Iris pigment epithelial cell (primary cell): ENCODE data around the gene NBDY.
"Not testable (repeated sequence)": the region's sequence is repeated elsewhere in the genome, so short reads cannot be mapped to it uniquely, and the experiment has no call there.

Experiments used
- DNase-seq: peaks from one replicate; pipeline ENCODE4 v3.0.0-alpha.2; 2011; ENCODE audit warnings: low read depth

The NBDY gene

DNA sequence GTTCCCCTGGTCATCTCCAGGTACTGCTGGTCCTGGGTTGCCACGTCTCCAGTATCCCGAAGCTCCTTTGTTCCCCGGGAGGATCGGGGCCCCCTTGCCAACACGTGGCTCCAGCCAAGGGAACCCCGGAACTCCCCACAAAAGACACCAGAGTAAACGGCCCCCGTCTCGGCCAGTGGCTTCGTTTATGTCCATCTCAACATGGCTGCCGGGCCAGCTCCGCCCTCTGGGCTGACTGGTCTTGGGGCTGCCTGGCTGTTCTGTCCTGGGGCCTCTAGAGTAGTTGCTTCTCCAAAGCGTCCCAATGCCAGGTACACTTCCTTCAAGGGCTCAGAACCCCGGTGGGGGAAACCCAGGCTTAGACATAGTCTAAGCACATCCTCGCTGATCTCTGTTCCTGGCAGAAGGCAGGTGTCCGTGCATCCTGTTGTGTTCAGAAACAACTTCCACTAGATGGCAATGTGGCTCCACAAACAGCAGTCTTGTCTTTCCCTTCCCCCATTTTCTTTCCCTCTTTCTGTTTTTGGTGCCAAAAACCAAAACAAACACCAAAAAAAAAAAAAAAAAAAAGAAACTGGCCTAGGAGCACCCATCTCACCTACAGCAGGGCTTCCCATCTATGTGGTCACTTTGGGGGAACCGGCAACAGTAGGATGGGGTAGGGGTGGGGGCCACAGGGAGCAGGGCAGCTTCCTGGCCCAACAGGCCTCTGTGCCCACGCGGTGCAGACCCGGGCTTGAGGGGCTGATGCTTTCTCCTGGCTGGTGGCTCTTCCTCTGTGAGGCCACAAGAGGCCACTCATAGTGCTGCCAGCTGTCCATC lies 35.3 kb downstream of the NBDY start:
- DNase-seq, result peak; percentile 79

DNA sequence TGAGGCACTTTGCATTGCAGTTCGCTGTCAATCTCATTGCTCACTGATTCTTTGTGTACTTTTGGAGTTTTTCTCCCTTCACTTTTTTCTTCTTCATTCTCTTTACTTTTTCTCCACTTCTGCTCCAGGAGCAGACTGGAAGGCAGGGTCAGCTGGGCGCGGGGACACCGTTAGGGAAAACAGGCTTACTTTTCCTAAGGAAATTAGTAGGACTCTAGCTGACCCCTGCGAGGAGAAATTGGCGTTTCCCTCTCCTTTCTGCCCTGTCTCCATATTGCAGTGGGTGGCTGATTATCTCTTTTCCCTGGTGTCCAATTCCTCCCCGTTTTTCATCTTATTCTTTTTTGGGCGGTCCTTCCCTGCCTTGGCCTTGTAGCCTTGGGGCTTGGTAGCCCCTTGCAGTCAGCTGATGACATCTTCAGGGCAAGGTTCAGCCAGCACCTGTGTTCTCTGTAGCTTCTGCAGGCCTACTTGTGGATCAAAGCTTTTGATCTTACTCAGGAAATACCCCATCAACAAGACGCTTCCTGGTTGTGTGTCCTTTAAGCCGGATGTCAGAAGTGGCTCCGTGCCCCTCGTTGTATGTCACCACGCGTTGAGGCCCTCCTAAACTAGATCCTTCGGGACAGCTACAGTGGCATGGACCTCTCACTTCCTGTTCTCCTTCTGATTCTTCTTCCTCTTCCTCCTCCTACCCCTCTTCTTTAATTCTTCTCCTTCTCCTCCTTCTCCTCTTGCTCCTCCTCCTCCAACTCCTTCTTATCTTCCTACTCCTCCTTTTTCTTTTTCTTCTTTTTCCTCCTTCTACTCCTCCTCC lies 36.1 kb downstream of the NBDY start:
- DNase-seq, result no peak

DNA sequence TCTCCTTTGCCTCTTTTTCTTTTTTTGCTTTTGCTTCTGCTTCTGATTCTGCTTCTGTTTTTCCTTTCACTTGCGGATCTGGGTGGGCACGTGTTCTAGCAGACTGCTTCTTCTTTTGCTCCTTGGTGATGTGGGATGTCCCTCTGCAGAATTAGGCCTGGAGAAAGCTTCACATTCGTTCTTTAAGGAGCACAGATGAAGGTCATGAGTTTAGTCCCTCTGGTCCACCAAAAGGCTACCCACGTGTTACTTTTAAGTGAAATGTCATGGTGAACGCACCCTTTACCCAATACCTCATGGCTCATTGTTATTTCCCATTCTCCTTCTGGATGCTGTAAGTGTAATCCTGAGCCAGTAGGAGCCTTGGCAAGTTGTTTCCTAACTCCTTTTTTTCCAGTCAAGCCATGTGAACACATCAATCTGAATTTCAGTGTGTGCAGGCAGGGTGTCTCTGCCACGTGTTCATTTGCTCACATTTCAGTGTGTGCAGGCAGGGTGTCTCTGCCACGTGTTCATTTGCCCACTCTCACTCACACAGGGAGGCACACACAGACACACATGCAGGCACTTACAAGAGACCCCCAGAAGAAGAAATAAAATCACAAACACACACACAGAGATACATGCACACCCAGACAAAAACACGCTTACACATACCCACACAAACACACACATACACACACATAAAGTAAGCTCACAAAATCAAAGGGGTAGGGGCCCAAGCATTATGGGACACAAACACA lies 36.9 kb downstream of the NBDY start:
- no peak for DNase-seq

DNA sequence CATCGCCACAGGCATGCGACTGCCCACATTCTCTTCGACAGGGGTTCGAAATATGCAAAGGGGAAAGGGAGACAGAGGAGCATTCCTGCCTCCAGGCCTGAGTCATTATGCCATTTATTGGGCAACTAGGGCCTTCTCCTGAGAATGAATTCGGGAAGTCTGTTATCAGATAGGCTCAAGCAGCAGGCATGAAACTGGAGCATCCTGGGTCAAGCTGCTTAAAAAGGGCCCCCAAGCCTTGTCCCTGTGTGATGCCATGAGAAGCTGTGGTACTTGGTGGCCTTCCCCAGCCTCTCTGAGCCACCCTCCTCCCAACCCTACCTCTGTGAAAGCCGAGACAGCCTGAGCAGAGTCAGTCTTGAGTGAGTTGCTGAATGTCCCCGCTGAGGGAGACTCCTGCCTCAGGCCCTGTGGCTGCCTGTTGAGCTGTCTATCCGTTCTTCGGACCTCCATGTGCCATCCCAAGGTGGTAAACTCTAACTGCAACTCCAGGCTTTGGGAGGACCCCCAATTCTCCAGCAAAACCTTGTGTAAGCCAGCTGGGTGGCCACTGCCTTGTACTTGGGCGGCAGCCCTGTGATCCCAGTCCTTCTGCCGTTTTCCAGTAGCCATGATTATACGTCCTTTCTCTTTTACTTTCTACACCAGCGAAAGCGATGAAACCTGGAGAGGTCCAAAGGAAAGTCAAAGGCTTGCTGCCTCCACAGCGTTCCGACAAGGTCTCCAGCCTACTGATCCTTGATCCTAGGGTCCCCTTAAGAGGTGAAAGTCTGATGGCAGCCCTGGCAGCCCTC lies 37.7 kb downstream of the NBDY start:
- DNase-seq, result peak; percentile 46

DNA sequence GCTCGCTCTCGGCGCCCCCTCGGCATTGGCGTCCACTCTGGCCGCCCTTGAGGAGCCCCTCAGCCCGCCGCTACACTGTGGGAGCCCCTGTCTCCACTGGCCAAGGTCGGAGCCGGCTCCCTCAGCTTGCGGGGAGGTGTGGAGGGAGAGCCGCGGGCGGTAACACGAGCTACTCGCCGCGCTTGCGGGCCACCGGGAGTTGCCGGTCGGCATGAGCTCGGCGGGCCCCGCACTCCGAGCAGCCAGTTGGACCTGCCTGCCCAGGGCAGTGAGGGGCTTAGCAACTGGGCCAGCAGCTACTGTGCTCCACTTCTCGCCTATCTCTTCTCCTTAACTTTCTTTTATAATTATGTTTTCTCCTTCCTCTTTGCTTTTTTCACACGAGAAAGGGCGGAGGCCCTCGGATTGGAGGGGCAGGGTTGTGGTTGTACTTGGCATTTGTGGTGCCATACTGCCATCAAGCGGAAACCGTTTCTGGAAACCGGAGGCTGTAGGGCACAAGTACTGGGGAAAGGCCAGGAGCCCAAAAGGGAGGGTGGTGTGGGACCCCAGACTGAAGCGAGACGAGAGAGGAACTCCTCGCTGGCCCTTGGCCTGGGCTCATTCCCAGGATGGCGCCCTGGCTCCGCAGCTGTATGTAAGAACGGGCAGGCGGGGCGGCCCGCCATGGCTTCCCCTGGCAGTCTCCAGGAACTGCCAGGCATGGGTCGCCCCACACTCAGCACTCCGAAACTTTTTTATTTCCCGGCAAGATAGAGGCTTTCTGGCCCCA lies 38.5 kb downstream of the NBDY start:
- DNase-seq, result not testable (repeated sequence)

DNA sequence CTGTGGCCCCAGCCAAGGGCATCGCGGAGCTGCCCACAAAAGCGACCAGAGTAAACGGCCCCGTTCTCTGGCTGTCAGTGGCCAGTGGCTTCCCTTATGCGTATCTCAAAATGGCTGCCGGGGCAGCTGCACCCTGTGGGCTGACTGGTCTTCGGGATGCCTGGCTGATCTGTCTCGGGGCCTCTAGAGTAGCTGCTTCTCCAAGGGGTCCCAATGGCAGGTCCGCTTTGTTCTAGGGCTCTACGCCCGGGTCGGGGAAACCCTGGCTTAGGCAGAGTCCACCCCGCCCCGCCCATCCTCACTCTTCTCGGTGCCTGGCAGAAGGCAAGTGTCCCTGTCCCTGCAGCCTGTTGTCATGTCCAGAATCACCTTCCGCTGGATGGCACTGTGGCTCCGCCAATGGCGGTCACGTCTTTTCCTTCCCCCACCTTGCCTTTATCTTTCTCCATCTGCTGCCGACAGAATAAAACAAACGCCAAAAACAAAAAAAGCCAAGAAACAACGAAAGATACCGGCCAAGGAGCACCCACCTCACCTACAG lies 39.1 kb downstream of the NBDY start:
- not testable (repeated sequence) for DNase-seq

DNA sequence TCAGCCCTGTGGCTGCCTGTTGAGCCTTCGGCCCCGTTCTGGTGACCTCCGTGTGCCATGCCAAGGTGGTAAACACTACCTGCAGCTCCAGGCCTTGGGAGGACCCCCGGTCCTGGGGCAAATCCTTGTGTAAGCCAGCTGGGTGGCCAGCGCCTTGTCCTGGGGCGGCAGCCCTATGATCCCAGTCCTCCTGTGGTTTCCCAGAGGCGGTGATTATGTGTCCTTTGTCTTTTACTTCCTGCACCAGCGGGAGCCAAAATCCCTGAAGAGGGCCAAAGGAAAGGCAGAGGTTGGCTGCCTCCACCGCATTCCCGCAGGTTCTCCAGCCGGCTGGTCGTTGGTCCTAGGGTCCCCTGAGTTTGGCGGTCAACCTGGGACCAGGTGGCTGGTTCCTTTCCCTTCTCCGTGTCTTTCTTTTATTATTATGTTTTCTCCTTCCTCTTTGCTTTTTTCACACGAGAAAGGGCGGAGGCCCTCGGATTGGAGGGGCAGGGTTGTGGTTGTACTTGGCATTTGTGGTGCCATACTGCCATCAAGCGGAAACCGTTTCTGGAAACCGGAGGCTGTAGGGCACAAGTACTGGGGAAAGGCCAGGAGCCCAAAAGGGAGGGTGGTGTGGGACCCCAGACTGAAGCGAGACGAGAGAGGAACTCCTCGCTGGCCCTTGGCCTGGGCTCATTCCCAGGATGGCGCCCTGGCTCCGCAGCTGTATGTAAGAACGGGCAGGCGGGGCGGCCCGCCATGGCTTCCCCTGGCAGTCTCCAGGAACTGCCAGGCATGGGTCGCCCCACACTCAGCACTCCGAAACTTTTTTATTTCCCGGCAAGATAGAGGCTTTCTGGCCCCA lies 43.9 kb downstream of the NBDY start:
- not testable (repeated sequence) for DNase-seq

DNA sequence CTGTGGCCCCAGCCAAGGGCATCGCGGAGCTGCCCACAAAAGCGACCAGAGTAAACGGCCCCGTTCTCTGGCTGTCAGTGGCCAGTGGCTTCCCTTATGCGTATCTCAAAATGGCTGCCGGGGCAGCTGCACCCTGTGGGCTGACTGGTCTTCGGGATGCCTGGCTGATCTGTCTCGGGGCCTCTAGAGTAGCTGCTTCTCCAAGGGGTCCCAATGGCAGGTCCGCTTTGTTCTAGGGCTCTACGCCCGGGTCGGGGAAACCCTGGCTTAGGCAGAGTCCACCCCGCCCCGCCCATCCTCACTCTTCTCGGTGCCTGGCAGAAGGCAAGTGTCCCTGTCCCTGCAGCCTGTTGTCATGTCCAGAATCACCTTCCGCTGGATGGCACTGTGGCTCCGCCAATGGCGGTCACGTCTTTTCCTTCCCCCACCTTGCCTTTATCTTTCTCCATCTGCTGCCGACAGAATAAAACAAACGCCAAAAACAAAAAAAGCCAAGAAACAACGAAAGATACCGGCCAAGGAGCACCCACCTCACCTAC lies 44.5 kb downstream of the NBDY start:
- DNase-seq, result not testable (repeated sequence)

DNA sequence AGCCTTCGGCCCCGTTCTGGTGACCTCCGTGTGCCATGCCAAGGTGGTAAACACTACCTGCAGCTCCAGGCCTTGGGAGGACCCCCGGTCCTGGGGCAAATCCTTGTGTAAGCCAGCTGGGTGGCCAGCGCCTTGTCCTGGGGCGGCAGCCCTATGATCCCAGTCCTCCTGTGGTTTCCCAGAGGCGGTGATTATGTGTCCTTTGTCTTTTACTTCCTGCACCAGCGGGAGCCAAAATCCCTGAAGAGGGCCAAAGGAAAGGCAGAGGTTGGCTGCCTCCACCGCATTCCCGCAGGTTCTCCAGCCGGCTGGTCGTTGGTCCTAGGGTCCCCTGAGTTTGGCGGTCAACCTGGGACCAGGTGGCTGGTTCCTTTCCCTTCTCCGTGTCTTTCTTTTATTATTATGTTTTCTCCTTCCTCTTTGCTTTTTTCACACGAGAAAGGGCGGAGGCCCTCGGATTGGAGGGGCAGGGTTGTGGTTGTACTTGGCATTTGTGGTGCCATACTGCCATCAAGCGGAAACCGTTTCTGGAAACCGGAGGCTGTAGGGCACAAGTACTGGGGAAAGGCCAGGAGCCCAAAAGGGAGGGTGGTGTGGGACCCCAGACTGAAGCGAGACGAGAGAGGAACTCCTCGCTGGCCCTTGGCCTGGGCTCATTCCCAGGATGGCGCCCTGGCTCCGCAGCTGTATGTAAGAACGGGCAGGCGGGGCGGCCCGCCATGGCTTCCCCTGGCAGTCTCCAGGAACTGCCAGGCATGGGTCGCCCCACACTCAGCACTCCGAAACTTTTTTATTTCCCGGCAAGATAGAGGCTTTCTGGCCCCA lies 49.3 kb downstream of the NBDY start:
- DNase-seq, result not testable (repeated sequence)

DNA sequence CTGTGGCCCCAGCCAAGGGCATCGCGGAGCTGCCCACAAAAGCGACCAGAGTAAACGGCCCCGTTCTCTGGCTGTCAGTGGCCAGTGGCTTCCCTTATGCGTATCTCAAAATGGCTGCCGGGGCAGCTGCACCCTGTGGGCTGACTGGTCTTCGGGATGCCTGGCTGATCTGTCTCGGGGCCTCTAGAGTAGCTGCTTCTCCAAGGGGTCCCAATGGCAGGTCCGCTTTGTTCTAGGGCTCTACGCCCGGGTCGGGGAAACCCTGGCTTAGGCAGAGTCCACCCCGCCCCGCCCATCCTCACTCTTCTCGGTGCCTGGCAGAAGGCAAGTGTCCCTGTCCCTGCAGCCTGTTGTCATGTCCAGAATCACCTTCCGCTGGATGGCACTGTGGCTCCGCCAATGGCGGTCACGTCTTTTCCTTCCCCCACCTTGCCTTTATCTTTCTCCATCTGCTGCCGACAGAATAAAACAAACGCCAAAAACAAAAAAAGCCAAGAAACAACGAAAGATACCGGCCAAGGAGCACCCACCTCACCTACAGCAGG lies 50.0 kb downstream of the NBDY start:
- not testable (repeated sequence) for DNase-seq

DNA sequence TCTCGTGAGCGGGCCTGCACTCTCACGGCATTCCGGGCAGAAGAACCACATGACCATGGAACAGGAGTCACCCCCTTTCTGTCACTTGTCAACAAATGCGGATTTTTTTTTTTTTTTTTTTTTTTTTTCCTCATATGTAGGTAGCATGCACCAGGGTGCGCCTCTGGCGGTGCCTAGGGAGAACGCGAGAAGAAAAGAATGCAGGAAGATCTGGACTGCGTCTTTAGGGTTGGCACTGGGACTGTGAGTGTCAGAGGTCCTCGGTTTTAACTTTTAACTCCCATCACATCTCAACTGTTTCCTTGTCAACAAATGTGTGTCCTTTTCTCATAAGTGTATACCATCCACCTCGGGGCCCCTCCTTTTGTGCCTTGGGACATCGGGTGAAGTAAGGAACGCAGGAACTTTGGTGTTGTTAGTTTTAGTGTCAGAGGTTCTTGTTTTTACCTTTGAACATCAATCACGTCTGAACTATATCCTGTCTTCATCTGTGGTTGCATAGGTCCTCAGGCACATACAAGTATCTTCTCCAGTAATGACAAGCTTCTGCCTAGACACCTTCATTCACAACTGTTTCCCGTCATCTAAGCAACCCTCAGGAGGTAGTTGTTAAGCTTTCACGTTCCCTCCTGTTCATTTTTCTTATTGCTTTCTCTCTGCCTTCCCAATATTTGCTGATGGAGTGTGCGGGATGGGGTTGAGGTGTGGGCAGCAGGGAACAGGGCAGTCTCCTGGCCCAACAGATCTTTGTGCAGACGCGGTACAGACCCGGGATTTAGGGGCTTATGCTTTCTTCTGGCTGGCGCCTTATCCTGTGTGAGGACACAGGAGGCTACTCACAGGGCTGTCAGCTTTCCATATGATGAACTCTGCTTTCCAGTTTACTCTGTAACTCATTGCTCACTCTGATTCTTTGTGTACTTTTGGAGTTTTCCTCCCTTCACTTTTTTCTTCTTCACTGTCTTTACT lies 51.9 kb downstream of the NBDY start:
- not testable (repeated sequence) for DNase-seq

DNA sequence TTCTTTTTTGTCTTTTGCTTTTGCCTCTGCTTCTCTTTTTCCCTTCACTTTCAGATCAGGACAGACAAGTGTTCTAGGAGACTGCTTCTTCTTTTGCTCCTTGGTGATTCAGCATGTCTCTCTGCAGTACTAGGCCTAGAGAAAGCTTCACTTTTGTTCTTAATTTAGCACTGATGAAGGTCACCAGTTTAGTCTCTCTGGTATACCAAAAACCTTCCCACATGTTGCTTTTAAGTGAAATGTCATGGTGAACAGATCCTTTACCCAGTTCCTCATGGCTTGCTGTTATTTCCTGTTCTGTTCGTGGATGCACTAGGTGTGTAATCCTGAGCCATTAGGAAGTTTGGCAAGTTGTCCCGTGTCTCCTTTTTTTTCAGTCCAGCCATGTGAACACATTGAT lies 53.3 kb downstream of the NBDY start:
- no peak for DNase-seq

DNA sequence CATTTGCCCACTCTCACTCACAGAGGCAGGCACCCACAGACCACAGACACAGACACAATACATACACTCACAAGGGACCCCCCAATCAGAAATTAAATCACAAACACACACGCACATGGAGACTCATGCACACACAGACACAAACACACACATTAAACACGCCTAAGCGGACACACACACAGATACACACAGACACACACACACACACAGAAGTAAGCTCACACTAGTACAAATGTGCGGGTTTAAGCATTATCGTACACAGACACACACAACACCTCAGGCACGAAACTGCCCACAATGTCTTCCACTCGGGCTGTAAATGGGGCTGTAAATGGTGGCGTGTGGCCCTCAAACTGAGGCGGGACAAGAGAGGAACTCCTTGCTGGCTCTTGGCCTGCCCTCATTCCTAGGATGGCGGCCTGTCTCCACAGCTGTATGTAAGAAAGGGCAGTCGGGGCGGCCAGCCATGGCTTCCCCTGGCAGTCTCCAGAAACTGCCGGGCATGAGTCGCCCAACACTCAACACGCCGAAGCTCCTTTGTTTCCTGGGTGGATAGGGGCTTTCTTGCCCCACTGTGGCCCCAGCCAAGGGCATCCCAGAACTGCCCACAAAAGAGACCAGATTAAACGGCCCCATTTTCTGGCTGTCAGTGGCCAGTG lies 53.9 kb downstream of the NBDY start:
- no peak for DNase-seq

DNA sequence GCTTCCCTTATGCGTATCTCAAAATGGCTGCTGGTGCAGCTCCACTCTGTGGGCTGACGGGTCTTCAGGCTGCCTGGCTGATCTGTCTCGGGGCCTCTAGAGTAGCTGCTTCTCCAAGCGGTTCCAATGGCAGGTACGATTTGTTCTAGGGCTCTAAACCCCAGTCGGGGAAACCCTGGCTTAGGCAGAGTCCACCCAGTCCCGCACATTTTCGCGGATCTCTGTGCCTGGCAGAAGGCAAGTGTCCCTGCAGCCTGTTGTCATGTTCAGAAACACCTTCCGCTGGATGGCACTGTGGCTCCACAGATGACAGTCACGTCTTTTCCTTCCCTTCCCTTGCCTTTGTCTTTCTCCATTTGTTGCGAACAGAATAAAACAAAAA lies 54.4 kb downstream of the NBDY start:
- peak; percentile 23 for DNase-seq

DNA sequence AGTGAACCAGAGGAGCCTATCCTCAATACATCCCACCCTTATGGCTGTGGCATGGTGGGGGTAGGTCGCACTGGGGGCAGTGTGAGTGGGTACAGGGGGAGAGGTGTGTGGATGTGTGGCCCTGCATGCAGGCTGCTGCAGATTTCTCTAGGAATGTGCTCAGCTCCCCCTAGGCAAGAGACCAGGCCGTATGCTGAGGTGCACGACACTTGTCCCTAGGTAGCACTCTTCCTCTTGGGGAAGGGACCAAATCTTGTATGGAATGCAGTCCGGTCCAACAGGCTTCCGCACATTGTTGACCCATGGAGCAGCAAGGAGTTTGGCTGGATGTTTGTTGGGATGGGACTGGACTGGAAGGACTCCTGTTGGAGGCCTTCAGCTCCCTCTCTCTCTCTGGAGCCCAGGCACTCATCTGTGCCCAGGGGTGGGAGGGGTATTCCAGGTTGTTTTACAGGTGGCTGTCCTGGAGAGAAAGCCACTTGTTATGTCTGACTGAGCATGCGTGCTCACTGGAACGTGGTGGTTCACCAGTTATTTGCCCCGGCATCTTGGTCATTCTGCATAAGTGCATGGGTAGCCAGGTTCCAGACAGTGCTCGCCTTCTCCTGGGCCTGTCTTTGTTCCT lies 55.1 kb downstream of the NBDY start:
- DNase-seq, result no peak

DNA sequence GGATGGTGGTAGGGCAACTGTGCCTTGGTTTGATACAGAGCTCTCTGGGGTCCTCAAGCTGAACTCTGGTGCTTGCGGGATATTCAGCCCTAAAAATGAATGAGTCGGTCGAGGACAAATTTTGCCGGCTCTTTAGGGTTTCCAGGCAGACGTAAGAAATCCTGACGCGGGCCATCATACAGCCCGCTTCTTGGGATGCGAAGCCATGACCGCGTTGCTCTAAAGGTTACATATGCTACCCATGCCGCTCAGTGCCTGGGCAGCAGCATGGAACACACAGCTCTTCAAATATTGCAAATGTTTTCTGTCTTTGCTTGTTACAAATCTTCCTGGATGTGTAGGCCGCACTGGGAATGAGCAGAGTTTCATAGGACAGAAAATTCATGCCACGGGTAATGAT lies 55.6 kb downstream of the NBDY start:
- DNase-seq, result no peak
